IPS DF 4.7 (cell line): ENCODE data around the gene PXK.

Source experiments
- DNase-seq: peaks from one replicate; pipeline ENCODE4 v3.0.0-alpha.2; 2013; ENCODE audit warnings: low spot score; ENCODE audit errors: extremely low read depth

The PXK gene

GRCh38 chr3:58383476-58383875, 50.8 kb downstream of the PXK start:
- DNase-seq, result no peak

DNA sequence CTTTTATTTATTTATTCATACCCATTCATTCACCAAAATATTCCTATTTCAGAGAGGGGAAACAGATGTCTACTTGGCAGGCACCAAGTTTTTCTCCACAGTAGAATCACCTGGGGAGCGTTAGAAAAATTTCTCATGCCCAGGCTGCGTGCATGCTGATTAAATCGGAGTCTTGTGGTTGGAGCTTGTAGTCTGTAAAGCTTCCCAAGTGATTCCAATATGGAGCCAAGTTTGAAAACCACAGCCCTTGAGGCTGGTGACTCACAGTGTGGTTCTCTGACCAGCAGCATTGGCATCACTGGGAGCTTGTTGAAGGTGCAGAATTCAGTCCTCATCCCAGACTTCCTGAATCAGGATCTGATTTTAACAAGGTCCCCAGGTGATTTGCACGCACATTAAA, 51.2 kb downstream of the PXK start:
- no peak for DNase-seq

GRCh38 chr3:58384381-58385090, 51.8 kb downstream of the PXK start:
- no peak for DNase-seq

- no peak for DNase-seq
Observed at GRCh38 chr3:58386626-58387365, 54.1 kb downstream of the PXK start.

DNA sequence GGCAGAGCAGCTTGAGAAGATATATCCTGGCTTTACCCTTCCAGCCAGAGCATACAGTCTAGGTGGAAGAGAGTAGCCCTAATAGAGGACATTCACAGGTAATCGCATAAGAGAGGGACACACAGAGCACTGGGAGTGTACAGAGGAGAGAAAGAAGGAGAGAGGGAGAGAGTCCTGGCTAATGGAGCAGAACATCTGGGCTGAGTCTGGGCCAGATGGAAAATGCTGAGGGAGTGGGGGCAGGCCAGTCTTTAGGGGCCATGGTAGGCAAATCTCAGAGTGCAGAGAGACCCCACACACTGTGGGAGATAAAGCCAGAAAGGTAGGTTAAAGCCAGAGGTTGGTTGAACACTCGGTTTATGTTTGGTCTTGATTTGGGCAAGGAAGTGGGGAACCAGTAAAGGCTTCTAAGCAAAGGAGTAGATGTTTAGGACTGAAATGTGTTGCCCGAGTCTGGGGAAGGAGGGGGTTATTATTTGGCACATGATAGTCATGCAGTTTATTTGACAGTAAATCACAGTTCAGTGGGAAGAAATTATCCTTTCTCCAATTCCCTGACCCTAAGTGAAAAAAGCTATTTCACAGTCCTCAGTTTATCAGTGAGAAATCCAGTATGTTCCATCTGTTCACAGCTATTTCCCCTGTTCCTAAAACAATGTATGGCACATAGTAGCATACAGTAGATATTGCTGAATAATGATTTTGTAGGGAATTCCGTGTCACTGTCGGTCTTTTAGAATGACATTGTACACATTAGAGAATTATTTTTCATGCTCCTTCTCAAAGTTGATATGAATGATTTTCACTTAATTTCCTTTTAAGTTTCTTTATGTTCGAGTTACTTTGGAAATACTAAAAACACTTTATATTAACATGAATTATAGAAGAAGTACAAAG, 55.2 kb downstream of the PXK start:
- no peak for DNase-seq

DNA sequence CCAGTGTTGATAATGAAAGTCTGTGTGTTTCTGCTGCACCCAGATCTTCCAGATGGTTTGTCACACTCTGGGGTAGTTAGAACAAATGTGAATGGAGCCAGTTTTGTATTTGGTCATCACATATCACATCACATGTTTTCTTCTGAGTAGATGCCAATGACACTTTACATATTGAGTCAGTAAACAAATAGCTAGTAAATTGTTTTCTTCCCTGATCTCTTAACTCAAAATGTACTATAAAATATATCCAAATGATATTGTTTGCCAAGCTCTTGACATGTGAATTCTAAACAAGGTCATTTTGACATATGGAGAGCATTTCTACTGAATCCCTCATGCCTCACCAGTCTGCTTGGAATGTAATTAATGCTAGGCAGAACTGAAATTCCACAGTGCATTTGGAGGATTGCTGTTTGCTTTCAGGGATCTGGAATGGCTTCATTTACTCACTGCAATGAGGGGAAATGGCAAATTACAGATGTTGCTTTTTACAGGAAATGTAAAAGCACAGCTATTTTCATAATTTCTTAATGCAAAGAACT, 55.9 kb downstream of the PXK start:
- no peak for DNase-seq

DNA sequence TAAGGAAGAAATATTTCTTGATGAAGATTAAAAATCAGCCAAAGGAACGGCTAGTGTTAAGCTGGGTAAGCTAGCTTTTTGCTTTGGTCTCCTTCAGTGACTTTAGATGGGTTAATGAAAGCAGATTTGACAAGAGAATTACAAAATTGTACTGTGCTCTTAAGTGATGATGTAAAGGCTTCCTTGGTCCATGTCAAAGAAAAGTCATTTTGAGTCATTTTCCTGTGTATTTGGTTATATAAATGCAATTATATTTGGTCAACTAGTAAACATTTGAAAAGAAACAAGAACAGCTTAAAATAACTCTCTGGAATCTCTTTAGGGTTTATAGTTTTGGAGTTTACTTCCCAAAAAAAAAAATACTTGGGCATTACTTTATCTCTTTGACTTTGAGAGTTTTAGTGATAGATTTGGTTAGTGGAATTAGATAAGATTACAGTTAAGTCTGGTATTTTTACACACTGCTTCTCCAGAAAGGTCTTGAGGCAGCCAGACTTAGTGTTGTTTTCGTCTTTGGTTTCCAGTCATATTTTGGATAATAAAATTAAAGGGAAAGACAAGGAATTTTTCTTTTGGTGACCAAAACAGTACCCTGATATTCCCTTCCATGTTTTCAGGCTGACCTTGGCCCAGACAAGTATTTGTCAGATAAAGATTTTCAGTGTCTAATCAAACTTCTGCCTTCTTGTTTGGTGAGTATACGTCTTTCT, 58.6 kb downstream of the PXK start:
- DNase-seq, result no peak

GRCh38 chr3:58392181-58392580, 59.5 kb downstream of the PXK start:
- no peak for DNase-seq

- no peak for DNase-seq
Observed at GRCh38 chr3:58394339-58394738, 61.6 kb downstream of the PXK start.

GRCh38 chr3:58398669-58399333, 66.1 kb downstream of the PXK start:
- no peak for DNase-seq

DNA sequence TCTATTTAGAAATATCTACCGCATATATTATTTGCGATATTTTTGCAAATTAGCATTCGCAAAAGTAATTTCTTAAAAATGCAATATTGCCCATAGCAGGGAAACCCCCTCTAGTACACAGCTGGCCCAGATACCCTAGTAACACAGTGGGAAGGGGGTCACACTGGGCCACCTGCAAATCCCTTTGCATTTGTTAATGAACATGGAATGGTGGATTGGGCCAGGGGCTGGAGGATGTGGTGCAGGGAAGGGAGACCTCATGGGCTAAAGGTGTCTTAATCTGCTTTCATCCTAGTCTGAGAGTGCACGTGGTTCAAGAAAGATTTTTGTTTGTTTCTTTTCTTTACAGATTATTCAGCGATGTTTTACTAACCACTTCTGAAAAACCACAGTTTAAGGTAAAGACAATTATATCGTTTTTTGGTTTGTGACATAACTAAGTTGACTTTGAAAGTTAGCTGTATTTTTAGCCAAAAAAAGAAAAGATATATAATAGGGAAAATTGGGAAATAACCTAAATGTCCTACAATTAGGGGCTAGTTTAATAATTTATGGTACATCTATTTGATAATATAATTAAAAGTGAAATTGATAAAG, 70.9 kb downstream of the PXK start:
- no peak for DNase-seq

- no peak for DNase-seq
Observed at GRCh38 chr3:58404396-58404795, 71.7 kb downstream of the PXK start.

- DNase-seq, result no peak
Observed at GRCh38 chr3:58408906-58409305, 76.2 kb downstream of the PXK start.

GRCh38 chr3:58409663-58410062, 77.0 kb downstream of the PXK start:
- no peak for DNase-seq

DNA sequence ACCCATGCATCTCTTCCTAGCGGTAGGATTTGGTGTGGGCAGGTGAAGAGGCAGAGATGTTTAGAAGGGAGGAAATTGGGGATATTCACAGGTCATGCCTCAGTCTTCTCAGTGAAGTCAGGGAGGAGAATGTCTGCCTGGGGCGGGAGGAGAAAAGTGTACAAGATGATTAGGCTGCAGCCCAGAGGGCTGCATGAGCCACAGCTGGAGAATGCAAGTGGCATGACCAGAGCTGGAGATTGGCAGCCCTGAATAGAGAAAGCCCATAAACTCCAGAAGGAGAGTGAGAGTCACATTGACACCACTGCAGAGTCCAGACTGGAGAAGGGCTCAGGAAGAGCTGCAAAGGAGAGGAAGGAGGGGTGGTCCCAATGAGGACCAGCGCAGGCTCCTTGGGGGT, 78.3 kb downstream of the PXK start:
- DNase-seq, result no peak

- no peak for DNase-seq
Observed at GRCh38 chr3:58411851-58412830, 79.4 kb downstream of the PXK start.

DNA sequence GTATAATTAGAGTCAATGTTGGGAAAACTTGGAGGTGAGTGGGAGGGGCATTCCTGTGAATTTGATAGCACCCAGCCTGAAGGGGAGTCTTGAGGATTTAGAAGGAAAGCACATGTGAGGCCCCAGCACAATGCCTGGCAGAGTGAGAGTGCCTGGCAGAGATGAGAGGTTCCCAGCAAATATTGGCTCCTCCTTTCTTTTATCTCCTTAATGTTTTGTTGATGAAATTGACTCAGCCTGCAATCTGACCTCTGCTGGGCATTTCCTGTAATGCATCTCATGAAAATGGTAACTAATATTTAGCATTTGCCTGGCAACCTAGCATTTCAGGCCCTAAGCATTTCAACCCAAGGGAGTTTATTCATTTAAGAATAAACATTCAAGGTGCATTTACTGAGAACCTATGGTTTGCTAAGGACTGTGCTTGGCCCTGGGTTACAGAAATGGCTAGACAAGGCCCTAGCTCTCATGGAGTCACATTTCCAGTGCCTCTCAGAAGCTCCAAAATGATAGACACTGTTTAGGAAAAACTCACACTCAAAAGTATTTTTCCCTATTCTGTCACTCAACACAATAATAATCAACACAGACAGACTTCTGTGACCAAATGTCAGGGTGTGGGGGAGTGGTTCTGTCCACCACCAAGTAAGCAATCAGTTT, 82.0 kb downstream of the PXK start:
- no peak for DNase-seq

DNA sequence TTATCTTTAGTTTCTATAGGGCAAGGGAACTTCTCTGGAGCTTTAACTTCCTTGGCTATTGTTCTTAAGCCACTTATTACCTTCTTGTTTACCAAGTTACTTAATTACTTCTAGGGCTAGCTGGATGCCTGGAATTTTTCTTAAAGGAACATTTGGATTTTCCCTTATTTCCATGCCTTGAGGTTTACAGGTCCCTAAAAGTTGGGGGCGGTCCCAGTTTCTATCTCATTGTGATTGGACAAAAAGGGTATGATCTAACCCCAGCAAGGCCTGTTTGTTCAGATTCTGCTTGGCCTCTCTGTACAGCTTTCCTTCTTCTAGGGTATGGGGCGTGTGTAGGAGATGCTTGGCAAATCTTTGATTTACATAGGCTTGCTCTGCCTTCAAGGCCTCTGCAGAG, 83.5 kb downstream of the PXK start:
- no peak for DNase-seq

DNA sequence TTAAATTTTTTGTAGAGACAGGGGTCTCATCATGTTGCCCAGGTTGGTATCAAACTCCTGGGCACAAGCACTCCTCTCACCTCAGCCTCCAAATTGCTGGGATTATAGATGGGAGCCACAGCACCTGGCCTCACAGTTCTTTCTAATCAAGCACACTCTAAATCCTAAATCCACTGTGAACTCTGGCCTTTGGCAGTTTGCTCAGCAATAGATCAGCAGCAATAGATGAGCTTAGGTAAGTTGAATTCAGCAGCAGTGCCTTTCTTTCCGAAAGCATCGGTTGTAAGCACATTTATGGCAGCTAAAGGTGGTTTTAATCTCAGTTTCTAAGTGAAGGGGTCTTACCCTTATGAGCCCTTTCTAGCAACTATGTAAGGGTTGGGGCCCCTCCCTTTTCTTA, 84.4 kb downstream of the PXK start:
- DNase-seq, result no peak
